Activated CD8-positive, alpha-beta T cell treated with anti-CD3 and anti-CD28 coated beads for 36 hours (primary cell): Measurements from ENCODE around the gene SCFD2. TPM values are rescaled to one million over a fixed set of nuclear protein-coding genes. Genes with fewer than 3 reads are reported as not detected.

Source experiments
- ATAC-seq: fragments of 200-7000 bp; cut with Tn5 transposase; one replicate; pipeline ENCODE4 v1.10.0; 2021; ENCODE audit warnings: mild to moderate bottlenecking, moderate library complexity
- CTCF ChIA-PET: fragments of 350-600 bp; sonication (Branson Sonifier 250); formaldehyde crosslinking; loops from one replicate; lab custom pipeline; 2021; ENCODE audit warnings: antibody characterized with exemption; lab: Charles Lee
- POLR2A ChIA-PET: fragments of 350-600 bp; sonication (Branson Sonifier 250); formaldehyde crosslinking; loops from one replicate; lab custom pipeline; 2021; ENCODE audit warnings: antibody characterized with exemption; lab: Charles Lee
- DNase-seq: peaks from one replicate; pipeline ENCODE4 v3.0.0-alpha.2; 2020
- H3K27ac Mint-ChIP-seq: one replicate; pipeline ENCODE4 v1.8.0; 2021; ENCODE audit warnings: mild to moderate bottlenecking, mixed read lengths
- H3K27me3 Mint-ChIP-seq: one replicate; pipeline ENCODE4 v1.8.0; 2021; ENCODE audit warnings: mixed read lengths
- H3K36me3 Mint-ChIP-seq: one replicate; pipeline ENCODE4 v1.8.0; 2021; ENCODE audit warnings: low read depth, mixed read lengths
- H3K4me1 Mint-ChIP-seq: one replicate; pipeline ENCODE4 v1.8.0; 2021; ENCODE audit warnings: low read depth, mixed read lengths
- H3K4me3 Mint-ChIP-seq: one replicate; pipeline ENCODE4 v1.8.0; 2021; ENCODE audit warnings: mild to moderate bottlenecking, moderate library complexity, mixed read lengths
- H3K9me3 Mint-ChIP-seq: one replicate; pipeline ENCODE4 v1.8.0; 2021; ENCODE audit warnings: mixed read lengths
- CTCF ChIP-seq: fragments of 200-600 bp; IDR thresholded peaks from one replicate; pipeline ENCODE4 v1.8.0; 2022; ENCODE audit warnings: antibody characterized with exemption, mild to moderate bottlenecking
- intact Hi-C: fragments of 100-400 bp; cut with micrococcal nuclease; formaldehyde crosslinking; loops from one replicate; pipeline ENCODE4 v1.10.0; 2022
- total RNA-seq, 2 experiments: library from RNA; stranded (reverse); gene quantifications; one replicate each; pipeline ENCODE4 v1.2.3, GENCODE V29; 2021

SCFD2 gene
- total RNA-seq, 2 experiments from 2014 or later = 21.4 to 22.1 TPM

- intact Hi-C loops = no loop called here
- H3K9me3 Mint-ChIP-seq = no peaks in the 10 kb centered on the region
- no peak for TF ChIP-seq CTCF
- ATAC-seq (no peak), DNase-seq (no peak)
- H3K27me3 Mint-ChIP-seq = no peaks in the 10 kb centered on the region
- H3K27ac Mint-ChIP-seq = no peak overlapping the region
- H3K4me3 Mint-ChIP-seq = no peak overlapping the region
- peaks cover 3% of the 10 kb centered on the region for H3K36me3 Mint-ChIP-seq
- ChIA-PET CTCF (interaction anchor here (0.6 to 1.4 kb wide), 2 partner anchors 45 to 581 kb away, joined by 3 to 4 read pairs; no protein-coding TSS in a partner anchor), POLR2A (no interaction called here)
- no peaks in the 10 kb centered on the region for H3K4me1 Mint-ChIP-seq
These were observed 409.2 kb downstream of the SCFD2 start for GRCh38 chr4:52956691-52957090.

- DNase-seq (no peak), ATAC-seq (no peak)
- H3K9me3 Mint-ChIP-seq = no peaks in the 10 kb centered on the region
- intact Hi-C loops = no loop called here
- H3K36me3 Mint-ChIP-seq = peaks cover 4% of the 10 kb centered on the region
- ChIA-PET POLR2A (no interaction called here), CTCF (interaction anchor here (1.0 kb wide), 1 partner anchor 409 kb away, joined by 3 read pairs; no protein-coding TSS in a partner anchor)
- no peak overlapping the region for H3K4me3 Mint-ChIP-seq
- no peak for TF ChIP-seq CTCF
- H3K4me1 Mint-ChIP-seq = no peaks in the 10 kb centered on the region
- H3K27ac Mint-ChIP-seq = no peak overlapping the region
- no peaks in the 10 kb centered on the region for H3K27me3 Mint-ChIP-seq
These were observed 411.2 kb downstream of the SCFD2 start for GRCh38 chr4:52954560-52955170.

GRCh38 chr4:52952540-52952939 is 413.3 kb downstream of the SCFD2 start:
- Mint-ChIP-seq H3K27ac (no peak overlapping the region), H3K4me3 (no peak overlapping the region), H3K9me3 (no peaks in the 10 kb centered on the region), H3K4me1 (no peaks in the 10 kb centered on the region), H3K36me3 (peaks cover 3% of the 10 kb centered on the region), H3K27me3 (no peaks in the 10 kb centered on the region)
- ATAC-seq (no peak), DNase-seq (no peak)
- ChIA-PET CTCF (interaction anchor here (1.2 kb wide), 1 partner anchor 31 kb away, joined by 3 read pairs; no protein-coding TSS in a partner anchor), POLR2A (no interaction called here)
- TF ChIP-seq CTCF = no peak
- intact Hi-C loops = no loop called here

- ATAC-seq (no peak), DNase-seq (no peak)
- no peak for TF ChIP-seq CTCF
- Mint-ChIP-seq H3K27me3 (no peaks in the 10 kb centered on the region), H3K36me3 (peaks cover 3% of the 10 kb centered on the region), H3K9me3 (no peaks in the 10 kb centered on the region), H3K4me3 (no peak overlapping the region), H3K4me1 (no peaks in the 10 kb centered on the region), H3K27ac (no peak overlapping the region)
- intact Hi-C loops = no loop called here
- POLR2A ChIA-PET = no interaction called here
- CTCF ChIA-PET = no interaction called here
These were observed 414.8 kb downstream of the SCFD2 start for GRCh38 chr4:52951016-52951415.

- DNase-seq = no peak
- ChIA-PET POLR2A (interaction anchor here (0.6 kb wide), 1 partner anchor 13 kb away, joined by 3 read pairs; no protein-coding TSS in a partner anchor), CTCF (no interaction called here)
- Mint-ChIP-seq H3K4me1 (no peaks in the 10 kb centered on the region), H3K4me3 (no peak overlapping the region), H3K9me3 (no peaks in the 10 kb centered on the region), H3K36me3 (peaks cover 3% of the 10 kb centered on the region), H3K27me3 (no peaks in the 10 kb centered on the region), H3K27ac (no peak overlapping the region)
- intact Hi-C loops = no loop called here
- no peak for ATAC-seq
- no peak for TF ChIP-seq CTCF
These were observed 415.6 kb downstream of the SCFD2 start for GRCh38 chr4:52950226-52950625.
